KBM-7 (cell line): Measurements from ENCODE around the gene MME.
"Not testable (repeated sequence)": the region's sequence is repeated elsewhere in the genome, so short reads cannot be mapped to it uniquely, and the experiment has no call there.

Experiments
- DNase-seq: peaks from one replicate; pipeline ENCODE4 v3.0.0-alpha.2; 2015
- in situ Hi-C: fragments of 300-500 bp; cut with MboI; formaldehyde crosslinking; loops from 2 replicates; pipeline ENCODE4 v1.14.3; 2020; ENCODE audit warnings: low sequenced_read_pairs, low pct_unique_long_range_greater_than_20kb, mixed read lengths

The MME gene

DNA sequence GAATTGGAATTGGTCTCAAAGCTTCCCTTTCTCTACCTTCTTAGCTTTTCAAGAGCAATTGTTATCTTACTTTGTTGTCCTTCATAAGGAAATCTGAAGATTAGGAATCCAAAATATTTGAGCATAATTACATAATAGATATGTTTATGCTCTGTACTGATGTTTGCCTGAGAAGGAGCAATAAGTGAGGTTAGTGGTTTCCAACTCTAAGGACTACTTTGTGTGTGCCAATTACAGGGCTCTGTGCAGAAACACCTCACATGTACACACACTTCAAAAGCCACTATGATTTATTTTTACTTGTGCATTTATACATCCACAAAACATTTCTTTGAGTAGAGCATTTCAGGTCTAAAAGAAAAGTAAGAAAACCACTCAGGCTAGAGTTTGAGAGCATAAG lies 49.9 kb downstream of the MME start:
- in situ Hi-C loops, result no loop called here
- no peak for DNase-seq

DNA sequence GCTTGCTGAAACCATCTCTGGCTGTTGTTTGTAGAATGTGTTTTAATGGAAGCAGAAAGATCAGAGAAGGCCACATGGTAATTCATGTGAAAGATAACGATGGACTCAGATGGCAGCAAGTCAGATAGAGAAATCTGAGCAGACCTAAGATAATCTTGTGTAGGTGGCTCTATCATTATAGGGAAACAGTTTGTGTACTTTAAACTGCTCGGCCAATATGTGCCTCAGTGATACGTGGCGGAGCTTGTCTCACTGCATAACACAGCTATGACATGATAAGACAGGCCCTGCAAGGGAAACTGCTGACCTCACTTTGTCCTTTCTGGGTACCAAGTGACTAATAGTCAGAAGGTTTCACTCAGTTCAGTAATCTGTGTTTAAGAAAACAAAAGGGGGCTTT lies 51.0 kb downstream of the MME start:
- in situ Hi-C loops, result no loop called here
- DNase-seq, result no peak

DNA sequence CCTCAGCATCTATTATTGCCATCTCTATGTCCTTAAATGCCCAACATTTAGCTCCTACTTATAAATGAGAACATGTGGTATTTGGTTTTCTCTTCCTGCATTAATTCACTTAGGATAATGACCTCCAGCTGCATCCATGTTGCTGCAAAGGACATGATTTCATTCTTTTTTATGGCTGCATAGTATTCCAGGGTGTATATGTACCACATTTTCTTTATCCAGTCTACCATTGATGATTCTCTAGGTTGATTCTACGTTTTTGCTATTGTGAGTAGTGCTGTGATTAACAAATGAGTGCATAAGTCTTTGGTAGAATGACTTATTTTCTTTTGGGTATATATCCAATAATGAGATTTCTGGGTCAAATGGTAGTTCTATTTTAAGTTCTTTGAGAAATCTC lies 54.2 kb downstream of the MME start:
- in situ Hi-C loops, DNase-seq: not testable (repeated sequence)

DNA sequence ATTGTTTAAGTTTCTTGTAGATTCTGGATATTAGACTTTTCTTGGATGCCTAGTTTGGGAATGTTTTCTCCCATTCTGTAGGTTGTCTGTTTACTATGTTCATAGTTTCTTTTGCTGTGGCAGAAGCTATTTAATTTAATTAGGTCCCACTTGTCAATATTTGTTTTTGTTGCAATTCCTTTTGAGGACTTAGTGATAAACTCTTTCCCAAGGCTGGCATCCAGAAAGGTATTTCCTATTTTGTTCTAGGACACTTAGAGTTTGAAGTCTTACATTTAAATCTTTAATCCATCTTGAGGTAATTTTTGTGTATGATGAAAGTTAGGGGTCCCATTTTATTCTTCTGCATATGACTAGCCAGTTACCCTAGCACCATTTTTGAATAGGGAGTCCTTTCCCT lies 54.9 kb downstream of the MME start:
- in situ Hi-C loops, result no loop called here
- no peak for DNase-seq

DNA sequence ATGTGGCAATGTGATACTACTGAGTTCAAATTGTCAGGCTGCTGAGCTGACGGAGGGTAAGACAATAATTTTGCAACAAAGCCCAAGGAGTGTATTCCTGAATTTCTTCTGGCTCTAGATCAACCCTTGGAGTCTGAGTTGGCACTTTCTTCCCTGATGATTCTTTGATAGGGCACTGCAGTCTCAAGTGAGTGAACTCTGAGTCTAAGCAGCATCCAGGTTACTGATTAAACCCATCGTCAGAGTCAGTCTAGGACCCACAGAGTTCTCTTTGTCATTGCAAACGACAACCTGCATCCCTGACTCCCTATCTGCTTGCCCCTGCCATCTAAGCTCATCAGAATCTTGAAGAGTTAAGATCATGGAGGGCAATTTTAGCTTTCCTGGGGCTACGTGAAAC lies 58.6 kb downstream of the MME start:
- no peak for DNase-seq
- in situ Hi-C loops, result no loop called here

DNA sequence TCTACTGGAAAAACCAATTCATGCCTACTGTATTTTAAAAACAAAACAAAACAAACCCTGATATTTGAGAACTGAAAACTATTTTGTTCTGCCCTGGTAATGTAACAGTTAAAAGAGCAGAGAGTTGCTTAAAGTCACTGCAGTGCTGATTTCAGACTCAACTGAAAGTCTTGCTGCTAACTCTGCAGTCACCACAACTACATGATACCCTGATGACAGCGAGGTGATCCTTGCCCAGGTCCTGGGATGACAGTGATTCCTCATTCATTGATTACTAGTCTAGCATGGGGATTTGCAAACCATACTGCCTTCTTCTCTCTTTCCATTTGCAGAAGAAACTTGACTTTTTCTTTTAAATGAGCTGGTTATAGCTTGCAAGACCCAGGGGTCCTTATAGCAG lies 67.5 kb downstream of the MME start:
- no peak for DNase-seq
- in situ Hi-C loops, result no loop called here

DNA sequence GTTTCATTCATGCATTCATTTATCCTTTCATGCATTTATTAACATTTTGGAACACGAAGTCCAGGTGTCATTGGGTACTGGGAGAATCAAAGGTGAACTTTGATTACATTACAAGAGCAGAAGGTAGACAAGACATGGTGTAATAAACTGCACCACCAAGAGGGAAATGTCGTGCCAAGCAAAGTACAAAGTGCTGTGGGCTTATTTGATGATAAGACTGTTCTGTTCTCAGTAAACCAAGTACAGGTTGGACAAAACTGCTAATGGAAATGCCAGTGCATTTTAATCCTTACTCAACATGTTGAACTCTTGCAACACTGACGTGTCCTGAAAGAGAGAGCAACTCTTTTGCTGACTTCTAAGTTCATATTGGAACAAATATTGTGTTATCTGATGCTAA lies 69.4 kb downstream of the MME start:
- in situ Hi-C loops, result no loop called here

DNA sequence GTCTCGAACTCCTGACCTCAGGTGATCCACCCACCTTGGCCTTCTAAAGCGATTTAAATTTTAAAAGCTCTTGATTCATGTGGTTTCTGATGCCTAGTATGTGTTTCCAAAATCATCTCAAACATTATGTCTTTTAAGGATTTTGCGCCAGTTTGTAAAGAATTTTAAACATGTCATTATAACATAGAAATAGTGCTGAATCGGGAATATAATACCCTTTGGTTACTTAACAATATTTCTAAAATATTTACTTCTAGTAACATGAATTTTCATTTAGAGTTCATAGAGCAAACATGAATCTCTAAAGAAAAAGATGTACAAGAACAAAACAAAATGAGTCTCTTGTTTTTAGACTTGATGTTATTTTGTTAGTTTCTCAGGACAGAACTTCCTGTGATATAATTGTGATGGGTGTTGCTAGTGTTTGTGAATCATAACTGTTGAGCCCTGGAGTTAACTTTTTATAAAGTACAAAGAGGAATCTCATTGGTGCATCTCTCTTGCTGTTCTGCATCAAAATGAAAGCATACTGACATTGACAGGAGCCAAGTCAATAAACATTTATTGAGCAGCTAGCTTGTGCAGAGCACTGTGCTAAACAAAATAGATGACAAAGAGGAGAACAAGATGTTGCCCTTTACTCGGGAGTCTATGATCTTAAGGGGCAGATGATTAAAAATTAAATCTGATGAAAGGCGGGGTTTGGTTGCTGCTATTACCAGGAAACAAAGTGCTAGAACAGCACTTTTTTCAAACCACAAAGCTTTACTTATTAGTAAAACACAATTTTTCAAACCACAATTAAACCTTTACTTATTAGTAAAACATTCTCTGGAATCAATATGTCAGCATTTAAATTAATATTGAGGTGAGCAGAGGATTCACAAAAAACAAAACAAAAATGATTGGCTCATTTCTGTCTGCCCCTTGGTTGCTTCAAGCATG lies 73.4 kb downstream of the MME start:
- no peak for DNase-seq
- in situ Hi-C loops, result no loop called here

More for the DNA sequence above, 69.4 kb downstream of the MME start:
- DNase-seq, result no peak

DNA sequence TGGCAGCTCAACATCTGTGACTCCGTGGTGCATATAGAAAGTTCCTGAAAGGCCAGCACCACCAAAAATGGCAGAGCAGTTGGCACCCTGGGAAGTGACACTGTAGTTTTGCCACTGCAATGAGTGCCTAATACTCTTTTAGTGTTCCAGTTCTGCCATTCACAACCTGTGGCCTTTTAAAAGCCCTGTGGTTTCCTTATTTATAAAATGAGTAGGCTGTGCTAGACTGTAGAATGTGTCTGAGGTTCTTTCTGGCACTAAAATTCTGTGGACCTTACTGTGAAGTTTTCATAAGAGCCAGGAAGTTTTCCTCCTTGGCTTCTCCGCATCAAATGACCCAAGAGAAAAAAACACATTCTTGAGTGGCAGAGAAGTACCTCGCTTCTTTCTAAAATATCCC lies 74.1 kb downstream of the MME start:
- in situ Hi-C loops, result no loop called here
- peak; percentile 5 for DNase-seq

DNA sequence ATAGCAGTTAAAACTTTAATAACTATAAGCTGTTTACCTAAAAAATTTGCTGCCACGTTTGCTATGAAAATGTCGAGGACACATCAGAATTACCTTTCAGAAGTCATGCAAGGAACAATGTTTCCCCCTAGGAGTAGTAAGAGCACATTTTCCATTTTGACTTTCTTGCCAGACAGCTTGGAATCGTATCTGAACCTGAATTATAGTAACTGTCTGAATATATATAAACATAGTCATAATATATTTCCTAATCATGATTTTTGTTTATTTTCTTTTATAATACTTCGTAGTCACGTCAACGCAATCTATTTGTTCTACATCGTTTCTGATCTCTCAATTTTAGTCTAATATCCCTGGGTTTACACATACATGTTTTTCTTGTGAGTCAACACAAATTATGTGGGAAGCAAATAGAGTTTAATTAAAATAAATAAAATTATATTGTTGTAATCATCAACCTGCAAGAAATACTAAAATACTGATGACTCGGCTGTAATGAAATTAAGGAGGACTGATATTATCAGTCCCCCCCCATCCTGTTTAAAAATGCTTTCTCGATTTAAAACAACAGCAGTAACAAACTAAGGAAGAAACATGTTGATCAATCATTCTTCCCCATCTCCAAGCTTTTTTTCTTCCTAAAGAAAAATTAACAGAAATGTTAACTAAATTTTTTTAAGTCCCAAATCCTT lies 78.4 kb downstream of the MME start:
- DNase-seq, result no peak
- in situ Hi-C loops, result no loop called here

DNA sequence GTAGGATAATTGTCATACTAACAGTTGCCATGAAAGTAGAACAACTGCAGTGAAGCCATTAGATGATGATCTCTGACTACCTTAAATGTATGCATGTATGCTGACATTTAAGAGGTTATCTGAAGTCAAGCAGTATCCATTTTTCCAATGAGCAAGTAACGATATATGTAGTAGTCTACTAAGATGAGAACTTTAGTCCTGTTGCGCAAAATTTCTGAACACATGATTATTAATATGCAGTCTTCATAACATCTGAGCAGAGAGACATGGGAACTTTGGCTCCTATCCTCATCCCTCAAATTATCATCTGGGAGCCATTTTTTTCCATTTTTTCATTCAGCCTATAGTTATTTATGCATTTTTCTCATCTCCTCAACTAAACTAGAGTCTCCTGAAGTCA lies 79.2 kb downstream of the MME start:
- DNase-seq, result no peak
- in situ Hi-C loops, result no loop called here

DNA sequence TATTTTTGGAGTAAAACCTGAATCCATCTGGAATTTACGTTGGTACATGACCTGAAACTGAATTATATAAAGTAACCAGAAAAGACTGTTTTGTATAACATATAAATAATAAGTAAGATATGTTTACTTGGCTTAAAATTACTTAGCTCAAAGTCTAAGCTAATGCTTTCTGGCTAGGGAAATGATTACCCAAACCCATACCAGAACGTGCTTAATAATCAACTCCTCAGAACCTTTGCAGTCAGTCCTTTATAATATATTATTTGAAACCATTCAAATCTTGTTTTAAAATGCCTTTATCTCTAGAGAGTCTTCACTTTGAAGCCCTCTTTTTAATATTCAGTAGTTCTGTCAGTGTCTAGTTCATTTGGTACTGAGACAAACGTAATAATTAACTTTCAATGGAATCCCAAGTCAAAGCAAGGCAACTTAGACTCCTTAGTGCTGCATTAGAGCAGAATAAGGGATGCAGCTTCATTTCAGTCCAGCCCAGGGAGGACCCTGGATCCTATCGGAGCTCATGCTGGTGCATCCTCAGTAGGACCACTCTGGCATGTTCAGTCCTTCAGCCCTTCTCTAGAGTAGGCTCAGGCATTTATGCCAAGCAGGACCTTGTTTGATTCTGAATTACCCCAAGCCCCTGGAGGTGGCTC lies 81.6 kb downstream of the MME start:
- in situ Hi-C loops, result no loop called here
- DNase-seq, result no peak

DNA sequence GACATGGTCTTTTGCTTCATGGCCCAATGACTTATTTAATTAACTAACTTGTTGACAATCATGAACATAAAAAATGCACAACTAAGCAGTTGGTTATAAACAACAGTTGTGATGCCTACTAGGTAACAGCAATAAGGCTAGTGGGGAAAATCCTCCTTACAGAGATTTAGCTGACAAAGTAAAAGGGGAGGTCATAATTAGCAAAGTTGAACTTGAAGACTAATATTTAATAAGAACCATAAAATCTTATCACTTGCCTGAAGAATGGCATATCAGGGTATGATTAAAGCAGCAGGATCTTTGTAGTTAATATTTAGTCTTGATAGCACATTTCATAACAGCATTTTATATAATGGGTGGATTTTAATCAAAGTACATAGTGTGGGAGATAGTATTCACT lies 84.2 kb downstream of the MME start:
- no peak for DNase-seq
- in situ Hi-C loops, result no loop called here

DNA sequence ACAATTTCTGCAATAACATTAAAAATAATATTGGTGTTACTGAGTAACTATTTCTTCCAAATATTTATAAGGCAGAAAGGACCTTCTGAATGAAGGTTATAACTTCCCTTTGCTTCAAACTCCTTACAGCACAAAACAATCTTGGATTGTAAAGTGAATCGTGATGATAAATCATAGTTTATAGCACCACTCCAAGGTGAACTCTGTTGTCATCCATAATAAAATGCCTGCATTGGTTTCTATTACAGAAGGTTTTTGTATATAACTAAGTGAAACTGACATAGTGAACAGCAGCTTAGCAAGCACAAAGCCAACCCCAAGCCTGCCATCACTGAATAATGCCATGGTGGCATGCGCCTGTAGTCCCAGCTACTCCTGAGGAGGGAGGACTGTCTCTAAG lies 86.3 kb downstream of the MME start:
- in situ Hi-C loops, result no loop called here
- DNase-seq, result no peak

DNA sequence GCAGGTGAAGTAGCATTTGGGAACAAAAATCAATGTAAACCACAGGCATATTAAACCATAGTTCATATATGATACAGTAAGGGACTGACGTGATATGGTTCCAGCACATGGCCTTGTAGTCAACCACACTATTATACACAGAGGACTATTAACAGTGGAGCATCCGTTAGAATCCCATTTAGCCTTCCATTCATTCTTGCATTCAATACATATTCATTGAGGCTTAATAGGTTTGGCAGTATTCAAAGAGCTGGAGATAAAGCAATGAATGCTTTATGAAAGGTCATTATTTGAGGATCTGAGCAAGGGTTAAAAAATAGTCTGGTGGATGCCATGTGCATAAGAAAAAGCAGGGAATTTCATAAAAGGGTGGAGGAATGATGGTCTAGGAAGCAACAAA lies 89.1 kb downstream of the MME start:
- in situ Hi-C loops, result no loop called here

DNA sequence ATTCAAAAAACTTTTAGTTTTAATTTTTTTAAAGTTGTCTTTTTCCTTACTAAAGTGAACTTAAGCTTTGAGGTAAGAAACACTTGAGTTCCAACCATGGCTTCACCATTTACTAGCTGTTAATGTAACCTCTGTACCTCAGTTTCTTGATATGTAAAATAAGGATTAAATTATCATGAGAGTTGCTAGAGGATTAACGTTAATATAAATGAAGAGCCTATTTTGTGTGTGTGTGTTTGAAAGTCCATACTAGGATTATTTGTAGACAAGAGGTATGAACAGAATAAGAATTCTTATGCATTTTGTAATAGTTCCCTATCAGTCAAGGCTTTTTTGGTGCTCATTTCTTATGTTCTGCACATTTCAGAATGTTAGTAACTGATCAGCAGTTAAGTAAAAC lies 93.7 kb downstream of the MME start:
- no peak for DNase-seq
- in situ Hi-C loops, result no loop called here

More for the DNA sequence above, 89.1 kb downstream of the MME start:
- DNase-seq, result no peak

DNA sequence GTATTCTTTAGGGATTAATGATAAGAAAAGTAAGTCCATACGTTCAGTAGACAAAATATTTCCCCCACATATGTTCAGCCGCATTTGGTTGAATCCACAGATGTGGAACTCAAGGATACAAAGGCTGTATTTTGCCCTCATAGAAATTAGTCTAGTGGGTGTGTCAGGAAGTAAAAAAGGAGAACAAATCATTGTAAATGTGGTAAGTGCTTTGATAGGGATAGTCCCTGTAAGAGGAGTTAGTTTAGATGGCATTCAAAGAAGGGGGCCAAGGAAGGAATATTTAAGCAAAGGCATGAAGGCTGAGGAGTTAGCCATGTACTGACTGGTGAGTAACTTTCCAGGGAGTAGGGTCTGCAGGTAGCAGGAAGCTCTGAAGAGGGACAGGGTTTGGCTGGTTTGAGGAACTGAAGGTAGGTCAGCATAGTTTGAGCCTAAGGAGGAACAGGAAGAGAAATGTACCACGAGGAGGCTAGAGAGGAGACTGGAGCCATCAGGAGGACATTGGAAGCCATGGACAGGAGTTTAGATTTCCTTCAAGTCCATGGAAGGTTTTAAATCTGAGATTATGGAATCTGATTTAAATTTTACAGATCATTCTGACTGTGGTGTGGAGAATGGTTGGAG lies 98.8 kb downstream of the MME start:
- peak; percentile 54 for DNase-seq
- in situ Hi-C loops, result no loop called here

DNA sequence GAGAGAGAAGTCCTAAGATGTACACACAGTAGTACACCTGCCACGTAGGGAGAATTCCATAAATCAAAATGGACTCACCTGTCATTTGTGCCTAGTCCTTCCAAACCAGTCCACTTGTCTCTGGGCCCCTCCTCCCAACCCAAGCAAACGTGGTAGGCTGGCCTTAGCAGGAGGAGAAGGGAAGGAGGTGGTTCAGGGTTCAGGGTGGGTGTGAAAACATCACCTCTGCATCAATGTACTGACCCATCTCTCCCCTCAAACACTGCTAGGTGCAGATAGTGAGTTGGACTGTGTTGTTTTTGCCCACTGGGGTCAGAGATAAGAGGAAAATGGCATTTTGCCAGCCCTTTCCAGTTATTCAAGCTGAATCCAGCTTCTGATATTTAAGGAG lies 99.3 kb downstream of the MME start:
- in situ Hi-C loops, result no loop called here
- DNase-seq, result no peak

DNA sequence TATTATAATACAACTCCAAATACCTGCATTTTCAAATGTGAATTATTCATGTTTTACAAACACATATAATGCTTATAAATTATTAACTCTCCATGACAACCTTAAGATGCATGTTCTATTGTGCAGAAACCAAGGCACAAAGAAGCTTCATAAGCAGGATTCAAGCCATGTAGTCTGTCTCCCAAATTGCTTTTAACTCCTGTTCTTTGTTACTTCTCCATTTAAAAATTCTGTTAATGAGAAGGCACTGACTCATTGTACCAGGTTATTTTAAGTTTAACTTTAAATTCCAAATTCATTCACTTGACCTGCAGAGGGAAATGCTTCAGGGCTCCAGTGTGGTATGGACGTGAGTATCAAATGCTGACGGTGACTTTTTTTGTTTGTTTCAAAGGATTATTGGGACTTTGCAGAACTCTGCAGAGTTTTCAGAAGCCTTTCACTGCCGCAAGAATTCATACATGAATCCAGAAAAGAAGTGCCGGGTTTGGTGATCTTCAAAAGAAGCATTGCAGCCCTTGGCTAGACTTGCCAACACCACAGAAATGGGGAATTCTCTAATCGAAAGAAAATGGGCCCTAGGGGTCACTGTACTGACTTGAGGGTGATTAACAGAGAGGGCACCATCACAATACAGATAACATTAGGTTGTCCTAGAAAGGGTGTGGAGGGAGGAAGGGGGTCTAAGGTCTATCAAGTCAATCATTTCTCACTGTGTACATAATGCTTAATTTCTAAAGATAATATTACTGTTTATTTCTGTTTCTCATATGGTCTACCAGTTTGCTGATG lies 100.0 kb downstream of the MME start:
- no peak for DNase-seq
- in situ Hi-C loops, result no loop called here
